ENCODE results near the gene CEP89.
"Not testable (repeated sequence)": the region's sequence is repeated elsewhere in the genome, so short reads cannot be mapped to it uniquely, and the experiment has no call there.

- not testable (repeated sequence) for TF ChIP-seq POLR2A (IDR thresholded peaks at IDR 0.05; ENCODE audit: low read depth, low read length); POU2F2 (IDR thresholded peaks at IDR 0.05; ENCODE audit: low read depth, low read length); POLR2AphosphoS5 (IDR thresholded peaks at IDR 0.05; ENCODE audit: low read depth, low read length); TAF1 (IDR thresholded peaks at IDR 0.05; ENCODE audit: low read depth, low read length); SPI1 (IDR thresholded peaks at IDR 0.05; ENCODE audit: low read depth, low read length); PAX5 (IDR thresholded peaks at IDR 0.05; ENCODE audit: insufficient read depth, low read length, severe bottlenecking)
These were observed 39.1 kb upstream of the CEP89 start for GRCh38 chr19:33010891-33011290.

All from GM12891 (cell line).